Peyer's patch (tissue), 4 donors: ENCODE data around the gene MAPK8IP1. TPM values are rescaled to one million over a fixed set of nuclear protein-coding genes. Genes with fewer than 3 reads are reported as not detected.

Experiments
- DNase-seq, 3 donors: peaks; one replicate each; pipeline ENCODE4 v3.0.0-alpha.2; 2017 to 2019
- H3K27ac ChIP-seq, 4 donors: fragments of 200-600 bp; sonication (generic); one replicate each; pipeline ENCODE4 v1.5.1; 2016 to 2019
- H3K27me3 ChIP-seq, 2 donors: fragments of 200-600 bp; sonication (generic); one replicate each; pipeline ENCODE4 v1.5.1; 2019
- H3K36me3 ChIP-seq, 3 donors: fragments of 200-600 bp; sonication (generic); one replicate each; pipeline ENCODE4 v1.5.1; 2016 to 2019
- H3K4me1 ChIP-seq, 4 donors: fragments of 200-600 bp; sonication (generic); one replicate each; pipeline ENCODE4 v1.5.1; 2016 to 2019
- H3K4me3 ChIP-seq, 4 donors: fragments of 200-600 bp; sonication (generic); 1 replicate in 3 of 4; 2 replicates in 1 of 4; pipeline ENCODE4 v1.5.1; 2016 to 2019; ENCODE audit warnings: mild to moderate bottlenecking in 1 of 4
- H3K9me3 ChIP-seq, 4 donors: fragments of 200-600 bp; sonication (generic); one replicate each; pipeline ENCODE4 v1.5.1; 2016 to 2019; ENCODE audit warnings: mild to moderate bottlenecking in 1 of 4
- POLR2A ChIP-seq, 2 donors: fragments of 450-650 bp; IDR thresholded peaks; one replicate each; pipeline ENCODE4 v1.5.1; 2017; ENCODE audit warnings: antibody characterized with exemption in 2 of 2, mild to moderate bottlenecking in 2 of 2, moderate library complexity in 2 of 2
- total RNA-seq, 4 donors: library from RNA; depleted of rRNA; stranded (reverse); fragments of >200 nt; gene quantifications; one replicate each; pipeline ENCODE4 v1.1.0, GENCODE V29; 2016
- TF ChIP-seq, protein P1 (sequence below), 6 experiments: fragments of 450-650 bp in 4 of 6; fragments of 200-600 bp in 2 of 6; sonication (generic) in 1 of 6; IDR thresholded peaks; one replicate each; pipeline ENCODE4 v1.5.1; 2017 to 2019; ENCODE audit warnings: antibody characterized with exemption in 6 of 6, mild to moderate bottlenecking in 3 of 6, moderate library complexity in 1 of 6

Gene MAPK8IP1
- total RNA-seq, 4 donors from 2014 or later = 1.1 to 17.3 (median 3.3) TPM

DNA sequence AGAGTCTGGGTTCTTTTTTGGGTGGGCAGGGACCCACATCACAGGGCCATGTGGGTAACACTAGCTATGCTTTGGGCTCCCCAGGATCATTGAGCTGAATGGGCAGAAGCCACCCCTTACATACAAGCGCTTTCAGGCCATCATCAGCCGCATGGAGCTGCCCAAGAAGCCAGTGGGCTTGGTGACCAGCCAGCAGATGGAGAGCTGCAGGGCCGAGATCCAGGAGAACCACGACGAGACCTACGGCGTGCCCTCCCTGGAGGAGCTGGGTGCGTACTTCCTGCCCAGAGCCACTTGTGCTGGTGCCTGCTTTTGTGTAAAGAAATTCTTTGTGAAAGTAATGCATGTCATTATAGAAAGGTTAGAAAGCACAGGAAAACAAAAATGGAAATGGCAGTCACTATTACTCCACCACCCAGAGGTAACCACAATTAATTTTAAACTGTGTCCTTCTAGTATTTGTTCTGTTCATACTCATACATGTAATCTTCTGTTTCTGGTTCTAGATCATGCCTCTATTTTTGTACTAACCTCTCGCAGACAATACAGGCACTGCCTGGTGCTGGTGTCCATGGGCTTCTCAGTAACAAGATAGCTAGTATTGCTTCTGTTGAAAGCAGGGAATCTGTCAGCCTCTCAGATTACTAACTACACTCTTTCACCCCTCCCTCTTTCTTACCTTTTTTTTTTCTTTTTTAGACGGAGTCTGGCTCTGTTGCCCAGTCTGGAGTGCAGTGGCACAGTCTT is 24.5 kb upstream of the MAPK8IP1 start:
- Histone ChIP-seq H3K36me3 (peaks cover 0 to 70% (median 0%) of the 10 kb centered on the region in 3 donors), H3K27me3 (no peaks in the 10 kb centered on the region), H3K4me3 (no peak overlapping the region), H3K27ac (peak overlapping the region in 1 of 4 donors; percentile 76), H3K9me3 (no peaks in the 10 kb centered on the region), H3K4me1 (peaks cover 0 to 40% (median 6%) of the 10 kb centered on the region in 4 donors)
- no peak for DNase-seq
- TF ChIP-seq, protein P1, sequence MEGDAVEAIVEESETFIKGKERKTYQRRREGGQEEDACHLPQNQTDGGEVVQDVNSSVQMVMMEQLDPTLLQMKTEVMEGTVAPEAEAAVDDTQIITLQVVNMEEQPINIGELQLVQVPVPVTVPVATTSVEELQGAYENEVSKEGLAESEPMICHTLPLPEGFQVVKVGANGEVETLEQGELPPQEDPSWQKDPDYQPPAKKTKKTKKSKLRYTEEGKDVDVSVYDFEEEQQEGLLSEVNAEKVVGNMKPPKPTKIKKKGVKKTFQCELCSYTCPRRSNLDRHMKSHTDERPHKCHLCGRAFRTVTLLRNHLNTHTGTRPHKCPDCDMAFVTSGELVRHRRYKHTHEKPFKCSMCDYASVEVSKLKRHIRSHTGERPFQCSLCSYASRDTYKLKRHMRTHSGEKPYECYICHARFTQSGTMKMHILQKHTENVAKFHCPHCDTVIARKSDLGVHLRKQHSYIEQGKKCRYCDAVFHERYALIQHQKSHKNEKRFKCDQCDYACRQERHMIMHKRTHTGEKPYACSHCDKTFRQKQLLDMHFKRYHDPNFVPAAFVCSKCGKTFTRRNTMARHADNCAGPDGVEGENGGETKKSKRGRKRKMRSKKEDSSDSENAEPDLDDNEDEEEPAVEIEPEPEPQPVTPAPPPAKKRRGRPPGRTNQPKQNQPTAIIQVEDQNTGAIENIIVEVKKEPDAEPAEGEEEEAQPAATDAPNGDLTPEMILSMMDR (IDR thresholded peaks at IDR 0.05) = no peak

DNA sequence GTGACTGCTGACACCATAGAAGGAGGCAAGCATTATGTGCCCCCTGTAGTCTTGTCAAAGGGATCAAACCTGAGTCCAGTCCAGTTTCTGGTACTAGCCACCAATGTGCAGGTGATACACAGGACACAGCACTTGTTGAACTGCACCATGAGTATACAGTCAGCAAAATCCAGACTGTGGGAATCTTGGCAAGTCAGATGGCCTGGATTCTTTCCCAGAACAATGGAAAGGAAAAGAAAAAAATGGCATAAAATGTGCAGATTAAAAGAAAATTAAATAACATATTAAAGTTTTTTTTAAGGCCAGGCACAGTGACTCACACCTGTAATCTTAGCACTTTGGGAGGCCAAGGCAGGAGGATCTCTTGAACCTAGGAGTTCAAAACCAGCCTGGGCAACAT is 21.4 kb upstream of the MAPK8IP1 start:
- H3K27ac ChIP-seq = no peak overlapping the region
- no peaks in the 10 kb centered on the region for H3K9me3 ChIP-seq
- no peak for DNase-seq
- H3K4me1 ChIP-seq = peaks cover 0 to 14% (median under 1%) of the 10 kb centered on the region in 4 donors
- peaks cover 0 to 87% (median 0%) of the 10 kb centered on the region in 3 donors for H3K36me3 ChIP-seq
- H3K4me3 ChIP-seq = no peak overlapping the region
- H3K27me3 ChIP-seq = no peaks in the 10 kb centered on the region
- TF ChIP-seq, protein P1 (IDR thresholded peaks at IDR 0.05) = no peak
- TF ChIP-seq POLR2A (IDR thresholded peaks at IDR 0.05) = no peak

DNA sequence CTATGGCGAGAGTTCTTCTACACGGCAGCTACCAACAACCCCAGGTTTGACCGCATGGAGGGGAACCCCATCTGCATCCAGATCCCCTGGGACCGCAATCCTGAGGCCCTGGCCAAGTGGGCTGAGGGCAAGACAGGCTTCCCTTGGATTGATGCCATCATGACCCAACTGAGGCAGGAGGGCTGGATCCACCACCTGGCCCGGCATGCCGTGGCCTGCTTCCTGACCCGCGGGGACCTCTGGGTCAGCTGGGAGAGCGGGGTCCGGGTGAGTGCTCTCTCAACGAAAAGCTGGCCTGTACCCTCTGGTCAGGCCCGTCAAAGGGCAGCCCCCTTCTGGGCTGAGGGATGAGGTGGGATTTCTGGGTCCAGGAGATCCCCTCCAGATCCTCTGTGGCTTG is 15.9 kb upstream of the MAPK8IP1 start:
- DNase-seq = no peak
- H3K27me3 ChIP-seq = no peaks in the 10 kb centered on the region
- TF ChIP-seq, protein P1 (IDR thresholded peaks at IDR 0.05) = no peak
- no peak for TF ChIP-seq POLR2A (IDR thresholded peaks at IDR 0.05)
- no peak overlapping the region for H3K27ac ChIP-seq
- no peaks in the 10 kb centered on the region for H3K9me3 ChIP-seq
- H3K36me3 ChIP-seq = peaks cover 0 to 99% (median 0%) of the 10 kb centered on the region in 3 donors
- no peaks in the 10 kb centered on the region for H3K4me1 ChIP-seq
- H3K4me3 ChIP-seq = no peak overlapping the region

DNA sequence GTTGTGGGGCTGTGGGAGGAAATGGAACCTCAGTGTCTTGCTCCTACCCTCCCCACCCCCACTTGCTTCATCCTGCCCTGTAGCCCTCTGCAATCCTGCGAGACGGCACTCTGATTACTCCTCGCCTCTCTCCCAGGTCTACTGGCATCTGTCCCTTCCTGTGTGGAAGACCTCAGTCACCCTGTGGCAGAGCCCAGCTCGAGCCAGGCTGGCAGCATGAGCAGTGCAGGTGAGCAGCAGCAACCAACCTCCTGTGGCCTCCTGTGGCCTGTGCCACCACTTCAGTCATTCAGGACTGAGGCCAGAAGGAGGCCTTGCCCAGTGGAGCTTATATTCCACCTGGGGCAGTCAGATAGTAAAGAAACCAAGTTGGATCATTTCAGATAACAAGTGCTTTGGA is 14.7 kb upstream of the MAPK8IP1 start:
- H3K27ac ChIP-seq = no peak overlapping the region
- no peak overlapping the region for H3K4me3 ChIP-seq
- H3K36me3 ChIP-seq = peaks cover 0 to 97% (median 0%) of the 10 kb centered on the region in 3 donors
- H3K4me1 ChIP-seq = no peaks in the 10 kb centered on the region
- H3K9me3 ChIP-seq = no peaks in the 10 kb centered on the region
- no peak for TF ChIP-seq POLR2A (IDR thresholded peaks at IDR 0.05)
- TF ChIP-seq, protein P1 (IDR thresholded peaks at IDR 0.05) = no peak
- no peak for DNase-seq
- H3K27me3 ChIP-seq = no peaks in the 10 kb centered on the region

DNA sequence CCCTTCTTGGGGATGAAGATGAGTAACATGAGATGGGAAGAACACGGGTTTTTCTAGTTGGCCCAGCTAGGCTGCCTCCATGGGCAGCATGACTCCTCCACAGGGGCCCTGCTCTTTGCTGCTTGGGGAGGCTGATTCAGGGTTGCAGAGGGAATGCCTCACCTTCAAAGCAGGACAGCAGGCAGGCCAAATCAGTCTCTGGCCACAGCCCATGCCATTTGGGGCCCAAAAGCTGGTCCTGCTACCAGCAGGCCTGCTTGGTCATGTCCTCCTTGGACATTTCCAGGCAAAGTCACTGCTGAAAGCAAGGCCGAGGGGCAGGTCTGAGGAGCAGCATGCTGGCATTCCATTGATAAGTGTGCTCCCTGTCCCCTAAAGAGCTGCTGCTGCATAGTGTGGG is 13.8 kb upstream of the MAPK8IP1 start:
- TF ChIP-seq POLR2A (IDR thresholded peaks at IDR 0.05) = no peak
- TF ChIP-seq, protein P1 (IDR thresholded peaks at IDR 0.05) = no peak
- no peak for DNase-seq
- H3K4me1 ChIP-seq = no peaks in the 10 kb centered on the region
- peaks cover 0 to 95% (median 0%) of the 10 kb centered on the region in 3 donors for H3K36me3 ChIP-seq
- no peak overlapping the region for H3K4me3 ChIP-seq
- H3K9me3 ChIP-seq = no peaks in the 10 kb centered on the region
- H3K27me3 ChIP-seq = no peaks in the 10 kb centered on the region
- no peak overlapping the region for H3K27ac ChIP-seq
